Measurements from ENCODE around the gene TNFRSF12A. TPM values are rescaled to one million over a fixed set of nuclear protein-coding genes. Genes with fewer than 3 reads are reported as not detected.

The TNFRSF12A gene
- total RNA-seq, 1 donor from 2014 or later: 44.6 TPM

GRCh38 chr16:3022684-3023414 lies 2.7 kb downstream of the TNFRSF12A start:
- no peak for DNase-seq (ENCODE audit: low spot score in 2 of 2, unreplicated experiment in 2 of 2)
- TF ChIP-seq CTCF (IDR thresholded peaks at IDR 0.05; ENCODE audit: unreplicated experiment): no peak
- Mint-ChIP-seq H3K4me3 (peak overlapping the region; percentile 84), H3K27ac (peak overlapping the region; percentile 99), H3K9me3 (no peaks in the 10 kb centered on the region), H3K27me3 (ENCODE audit: low read depth) (peaks cover 12% of the 10 kb centered on the region), H3K36me3 (peaks cover 11% of the 10 kb centered on the region), H3K4me1 (peaks cover 41% of the 10 kb centered on the region)

- no peaks in the 10 kb centered on the region for H3K9me3 Mint-ChIP-seq
- peak overlapping the region; percentile 84 for H3K4me3 Mint-ChIP-seq
- H3K27ac Mint-ChIP-seq: peak overlapping the region; percentile 99
- peaks cover 8% of the 10 kb centered on the region for H3K27me3 Mint-ChIP-seq (ENCODE audit: low read depth)
- peaks cover 39% of the 10 kb centered on the region for H3K4me1 Mint-ChIP-seq
- H3K36me3 Mint-ChIP-seq: peaks cover 11% of the 10 kb centered on the region
- no peak for DNase-seq (ENCODE audit: low spot score in 2 of 2, unreplicated experiment in 2 of 2)
- no peak for TF ChIP-seq CTCF (IDR thresholded peaks at IDR 0.05; ENCODE audit: unreplicated experiment)
These were observed 3.2 kb downstream of the TNFRSF12A start for GRCh38 chr16:3023415-3023668.

- no peaks in the 10 kb centered on the region for H3K9me3 Mint-ChIP-seq
- DNase-seq (ENCODE audit: low spot score in 2 of 2, unreplicated experiment in 2 of 2): peak; percentile 88 to 93
- H3K4me1 Mint-ChIP-seq: peaks cover 35% of the 10 kb centered on the region
- peaks cover 3% of the 10 kb centered on the region for H3K27me3 Mint-ChIP-seq (ENCODE audit: low read depth)
- H3K4me3 Mint-ChIP-seq: peak within 1 kb of the TSS; percentile 84
- peaks cover 11% of the 10 kb centered on the region for H3K36me3 Mint-ChIP-seq
- H3K27ac Mint-ChIP-seq: peak within 1 kb of the TSS; percentile 99
- TF ChIP-seq CTCF (IDR thresholded peaks at IDR 0.05; ENCODE audit: unreplicated experiment): no peak
These were observed 3.7 kb downstream of the TNFRSF12A start, which contains the start of the genes HCFC1R1 and THOC6 for GRCh38 chr16:3023669-3024478. TSS of gene HCFC1R1 (minus strand) at chr16:3023942. CDS start at chr16:3023941, 1 bp downstream. TSS of gene THOC6 (plus strand) at chr16:3024035. CDS start at chr16:3024327, 292 bp downstream.

- no peak for TF ChIP-seq CTCF (IDR thresholded peaks at IDR 0.05; ENCODE audit: unreplicated experiment)
- peaks cover 4% of the 10 kb centered on the region for H3K27me3 Mint-ChIP-seq (ENCODE audit: low read depth)
- H3K36me3 Mint-ChIP-seq: peaks cover 11% of the 10 kb centered on the region
- peaks cover 30% of the 10 kb centered on the region for H3K4me1 Mint-ChIP-seq
- no peaks in the 10 kb centered on the region for H3K9me3 Mint-ChIP-seq
- H3K4me3 Mint-ChIP-seq: peak overlapping the region; percentile 84
- no peak for DNase-seq (ENCODE audit: low spot score in 2 of 2, unreplicated experiment in 2 of 2)
- H3K27ac Mint-ChIP-seq: no peak overlapping the region
These were observed 5.1 kb downstream of the TNFRSF12A start for GRCh38 chr16:3025032-3026002.

GRCh38 chr16:3026003-3026378 lies 5.8 kb downstream of the TNFRSF12A start:
- Mint-ChIP-seq H3K36me3 (peaks cover 11% of the 10 kb centered on the region), H3K27ac (no peak overlapping the region), H3K4me3 (no peak overlapping the region), H3K4me1 (peaks cover 30% of the 10 kb centered on the region), H3K9me3 (no peaks in the 10 kb centered on the region), H3K27me3 (ENCODE audit: low read depth) (peaks cover 4% of the 10 kb centered on the region)
- no peak for TF ChIP-seq CTCF (IDR thresholded peaks at IDR 0.05; ENCODE audit: unreplicated experiment)
- no peak for DNase-seq (ENCODE audit: low spot score in 2 of 2, unreplicated experiment in 2 of 2)

All from mesothelial cell of epicardium (in vitro differentiated cells).